Hepatic stellate cell (primary cell): ENCODE results near the gene WHRN.

Source experiments
- DNase-seq: peaks from one replicate; pipeline ENCODE4 v3.0.0; 2011; ENCODE audit warnings: low spot score

Gene WHRN

DNA sequence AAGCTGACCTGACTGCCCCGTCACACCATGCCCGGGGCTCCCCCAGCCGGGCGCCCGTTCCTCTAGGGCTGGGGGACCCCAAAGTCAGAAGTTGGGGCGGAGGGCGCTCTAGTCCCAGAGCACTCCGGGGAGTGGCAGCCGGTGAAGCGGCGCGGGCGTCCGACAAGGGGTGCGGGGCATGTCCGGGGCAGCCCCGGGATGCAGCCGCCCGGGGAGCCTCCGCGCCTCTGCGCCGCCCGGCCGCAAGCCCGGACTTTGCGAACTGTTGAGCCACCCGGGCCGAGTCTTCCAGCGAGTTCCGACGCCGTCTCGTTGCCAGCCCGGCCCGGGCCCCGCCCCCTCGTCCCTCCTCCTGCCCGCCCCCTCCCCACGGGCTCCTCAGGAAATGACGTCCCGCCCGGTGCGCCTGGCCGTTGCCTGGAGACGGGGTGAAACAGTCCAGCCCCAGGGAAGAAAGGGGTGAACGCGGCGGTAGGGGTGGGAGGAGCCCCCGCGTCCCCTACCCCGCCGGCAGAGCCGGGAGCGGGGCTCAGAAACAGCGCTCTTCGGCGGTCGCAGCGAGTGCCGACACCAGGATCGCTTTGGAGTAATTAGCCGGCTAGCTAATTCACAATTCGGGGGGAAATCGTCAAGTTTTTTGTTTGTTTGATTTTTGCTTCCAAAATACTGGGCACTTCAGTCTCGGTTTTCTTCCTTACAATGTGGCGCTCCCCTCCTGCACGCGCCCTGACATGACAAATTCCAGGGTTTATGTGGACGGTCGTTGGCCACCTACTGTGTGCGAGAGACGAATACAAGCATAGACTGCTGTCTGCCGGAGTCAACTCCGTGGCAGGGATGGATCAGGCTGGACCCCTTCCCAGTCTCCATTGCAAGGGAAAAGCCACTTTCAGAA lies at the start of gene WHRN:
Gene WHRN (minus strand): TSS at position 287 of the 895 bp plus-strand sequence. CDS start 672 bp downstream, outside the sequence.
- peak; percentile 94 for DNase-seq

DNA sequence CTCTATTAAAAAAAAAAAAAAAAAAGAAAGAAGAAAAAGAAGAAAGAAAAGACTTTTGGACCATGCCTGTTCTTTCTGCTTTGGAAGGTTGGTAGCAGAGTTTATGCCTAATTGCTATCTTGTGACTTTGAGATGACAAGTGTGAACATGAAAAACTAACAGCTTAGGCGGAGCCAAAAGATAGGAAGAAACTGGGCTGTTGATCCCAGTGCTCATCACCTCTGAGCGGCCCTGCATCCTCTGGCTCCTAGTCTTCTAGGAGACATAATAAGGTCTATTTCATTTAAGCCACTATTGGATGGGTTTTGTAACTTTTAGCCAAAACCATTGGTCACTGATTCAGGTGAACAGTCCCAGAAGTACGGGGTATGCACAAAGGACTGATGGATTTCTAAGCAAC lies 47.9 kb upstream of the WHRN start:
- no peak for DNase-seq

GRCh38 chr9:114552706-114553105 lies 47.4 kb upstream of the WHRN start:
- no peak for DNase-seq

DNA sequence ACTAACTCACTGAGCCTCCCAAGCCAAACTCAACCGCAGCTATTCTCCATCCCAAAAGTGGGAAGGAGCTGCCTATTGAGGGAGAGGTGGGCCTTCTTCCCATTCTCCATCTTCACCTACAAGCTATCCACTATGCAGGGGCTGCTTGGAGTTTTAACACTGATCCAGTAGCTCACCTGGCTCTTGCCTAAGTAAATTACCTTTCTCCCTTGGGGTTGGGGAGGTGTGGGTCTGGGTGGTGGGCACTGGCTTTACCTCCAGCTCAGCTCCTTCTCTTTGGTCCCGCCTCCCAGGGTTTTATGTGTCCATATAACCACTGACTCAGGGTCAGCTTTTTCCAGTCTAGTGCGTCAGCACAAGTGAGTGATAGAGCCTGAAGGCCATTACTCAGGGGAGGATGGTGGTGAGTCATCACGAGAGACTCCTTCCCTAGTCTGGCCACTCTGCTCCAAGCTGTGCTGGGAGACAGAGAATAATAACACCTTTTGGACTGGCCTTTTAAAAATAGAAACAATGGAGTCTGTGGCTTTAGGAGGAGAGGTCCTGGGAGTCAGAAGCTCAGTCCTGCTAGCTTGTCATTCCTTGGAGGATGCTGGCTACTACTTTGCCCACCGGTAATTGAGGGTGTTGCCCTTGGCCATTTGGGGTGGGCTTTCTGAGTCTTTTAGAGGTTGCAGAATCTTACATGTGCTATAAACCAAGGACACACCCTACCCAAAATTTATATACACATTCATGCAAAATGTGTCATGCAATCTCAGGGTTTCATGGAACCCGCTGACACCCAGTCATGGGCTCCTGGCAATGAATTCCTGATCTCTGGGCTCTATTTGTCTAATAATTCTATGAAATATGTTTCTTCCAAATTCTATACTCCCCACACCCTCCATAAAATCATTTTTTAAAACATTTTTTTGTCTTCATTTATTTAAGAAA lies 46.7 kb upstream of the WHRN start:
- peak; percentile 95 for DNase-seq

- DNase-seq: no peak
Measured at GRCh38 chr9:114549697-114550330, 44.5 kb upstream of the WHRN start.

DNA sequence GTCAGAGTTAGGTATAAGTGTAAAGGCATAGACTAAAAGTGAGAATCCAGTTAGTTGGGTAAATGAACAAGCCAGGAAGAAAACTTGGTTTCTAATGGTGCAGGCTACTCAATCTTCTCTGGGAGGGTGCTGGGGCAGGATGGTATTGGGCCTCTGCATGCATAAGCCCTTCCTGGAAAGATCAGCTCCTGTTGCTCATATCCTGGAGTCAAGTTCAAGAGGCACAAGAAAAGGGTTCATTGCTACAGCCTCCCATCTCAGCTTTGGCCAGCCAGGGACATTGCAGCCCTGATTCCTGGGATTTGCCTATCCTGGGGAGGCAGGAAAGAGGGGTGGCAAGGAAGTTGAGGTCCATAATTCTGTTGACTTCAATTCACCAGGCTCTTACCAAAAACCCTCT lies 41.6 kb upstream of the WHRN start:
- DNase-seq: no peak

- DNase-seq: no peak
Measured at GRCh38 chr9:114545055-114545454, 39.8 kb upstream of the WHRN start.

DNA sequence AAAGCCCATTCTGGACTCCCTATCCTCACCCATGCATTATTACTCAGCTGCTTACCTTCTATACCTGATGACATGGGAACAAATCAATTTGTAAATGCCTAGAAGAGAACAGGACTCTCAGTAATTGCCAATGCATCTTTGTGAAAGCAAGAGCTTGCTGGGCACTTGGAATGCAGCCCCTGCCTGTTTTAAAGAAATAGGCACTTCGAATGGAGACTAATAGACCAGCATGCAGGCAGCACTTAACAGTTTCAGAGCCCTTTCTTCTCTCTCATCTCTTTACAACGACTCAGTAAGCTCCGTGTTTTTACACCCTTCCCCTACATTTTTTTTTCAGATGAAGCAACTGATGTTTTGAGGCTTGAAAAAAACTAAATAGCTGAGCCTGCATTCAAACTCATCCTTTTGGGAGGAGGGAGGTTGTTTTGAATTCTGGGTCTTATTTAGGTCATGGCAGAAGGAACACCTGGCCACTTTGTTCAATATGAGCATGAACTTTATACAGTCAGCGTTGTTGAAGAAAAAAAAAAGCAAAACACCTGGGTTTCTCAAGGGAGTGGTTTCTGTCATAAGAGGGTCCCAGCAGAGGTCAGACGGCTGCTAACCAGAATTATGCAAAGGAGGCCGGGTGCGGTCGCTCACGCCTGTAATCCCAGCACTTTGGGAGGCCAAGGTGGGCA lies 34.6 kb upstream of the WHRN start:
- no peak for DNase-seq

DNA sequence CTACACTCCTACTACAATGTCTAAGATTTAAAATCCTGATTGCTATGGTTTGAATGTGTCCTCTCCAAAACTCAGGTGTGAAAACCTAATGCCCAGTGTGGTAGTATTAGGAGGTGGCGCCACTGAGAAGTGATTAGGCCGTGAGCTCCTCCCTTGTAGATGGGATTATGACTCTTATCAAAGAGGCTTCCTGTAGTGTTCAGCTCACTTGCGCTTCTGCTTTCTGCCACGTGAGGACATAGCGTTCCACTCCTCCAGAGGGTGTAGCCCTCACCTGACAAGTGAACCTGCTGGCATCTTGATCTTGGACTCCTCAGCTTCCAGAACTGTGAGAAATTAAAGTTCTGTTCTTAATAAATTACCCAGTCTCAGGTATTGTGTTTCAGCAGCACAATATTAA lies 33.0 kb upstream of the WHRN start:
- DNase-seq: no peak

DNA sequence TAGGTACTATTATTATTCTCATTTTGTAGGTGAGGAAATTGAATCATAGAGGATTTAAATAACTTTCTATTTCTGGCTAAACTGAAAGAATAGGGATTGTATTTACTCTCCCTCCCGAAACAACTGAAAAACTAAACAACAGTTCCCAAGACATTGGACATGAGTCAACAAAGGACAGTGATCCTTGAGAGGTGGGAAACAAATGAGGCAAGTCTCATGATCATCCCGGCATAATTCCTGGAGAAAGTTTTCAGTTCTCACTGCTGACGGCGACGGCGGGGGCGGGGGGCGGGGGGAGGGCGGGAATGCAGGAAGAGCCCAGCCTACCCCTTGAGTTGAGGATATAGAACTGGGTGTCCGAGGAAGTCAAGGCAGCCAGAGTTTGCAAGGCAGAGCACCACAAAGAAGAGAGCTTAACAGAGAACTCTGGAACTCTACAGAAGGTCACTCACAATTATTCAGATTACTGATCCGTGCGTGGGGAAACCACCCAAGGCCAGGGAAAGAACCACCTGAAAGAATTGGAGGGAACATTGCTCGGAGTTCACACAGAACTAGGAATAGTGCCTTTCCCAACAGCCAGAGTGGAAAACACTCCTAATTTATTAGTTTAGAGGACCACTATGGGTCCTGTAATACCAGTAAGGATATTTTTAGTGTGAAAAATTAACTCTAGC lies 27.4 kb upstream of the WHRN start:
- no peak for DNase-seq

DNA sequence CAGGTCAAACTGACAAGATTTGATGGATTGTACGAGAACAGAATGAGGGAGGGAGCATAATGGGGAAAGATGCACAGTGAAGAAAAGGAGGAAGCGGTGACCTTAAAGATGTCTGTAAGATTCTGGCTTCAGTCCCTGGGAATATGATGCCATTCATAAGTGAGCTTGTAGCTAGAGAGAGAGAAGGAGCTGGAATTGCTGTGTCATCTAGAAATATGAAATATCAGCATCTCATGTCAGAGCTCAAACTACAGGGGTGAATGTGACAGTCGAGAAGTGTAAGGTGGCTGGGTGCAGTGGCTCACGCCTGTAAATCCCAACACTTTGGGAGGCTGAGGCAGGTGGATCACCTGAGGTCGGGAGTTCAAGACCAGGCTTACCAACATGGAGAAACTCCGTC lies 24.0 kb upstream of the WHRN start:
- DNase-seq: no peak

DNA sequence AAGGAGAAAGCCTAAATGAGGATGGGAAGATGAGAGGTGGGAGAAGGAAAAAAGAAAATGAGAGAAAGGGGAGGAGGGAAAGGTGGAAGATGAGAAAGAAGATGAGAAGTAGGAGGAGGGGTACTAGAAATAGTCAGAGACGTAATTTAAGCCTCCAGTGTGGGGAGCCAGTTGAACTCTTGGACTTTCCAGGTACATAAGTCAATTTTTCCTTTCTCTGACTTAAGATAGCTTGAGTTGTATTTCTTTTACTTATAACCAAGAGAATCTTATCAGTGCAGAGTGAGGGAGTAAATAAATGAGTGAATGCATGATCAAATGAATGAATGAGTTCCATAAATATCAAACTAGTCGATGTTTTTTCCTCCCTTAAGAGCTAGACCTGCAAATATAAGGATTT lies 21.5 kb upstream of the WHRN start:
- no peak for DNase-seq

DNA sequence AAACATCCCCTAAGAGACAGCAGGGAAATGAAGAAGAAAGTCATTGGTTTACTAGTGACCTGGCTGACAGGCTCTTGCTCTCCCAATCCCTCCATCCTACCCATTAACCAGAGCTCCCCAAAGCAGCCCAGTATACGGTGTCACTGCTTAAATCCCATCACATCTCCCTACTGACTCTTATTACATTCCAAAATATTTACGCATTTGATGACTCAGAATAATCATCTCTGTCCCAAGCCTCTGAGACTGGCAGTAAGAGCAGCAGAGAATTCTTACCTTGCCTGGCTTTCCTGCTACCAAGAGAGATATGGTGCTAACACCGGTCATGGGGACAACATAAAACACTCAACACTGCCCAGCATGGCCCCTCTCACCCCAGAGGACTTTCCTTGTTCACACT lies 20.2 kb upstream of the WHRN start:
- peak; percentile 50 for DNase-seq

- no peak for DNase-seq
Measured at GRCh38 chr9:114524247-114524681, 19.0 kb upstream of the WHRN start.

- no peak for DNase-seq
Measured at GRCh38 chr9:114522847-114523246, 17.6 kb upstream of the WHRN start.

- no peak for DNase-seq
Measured at GRCh38 chr9:114522286-114522685, 17.0 kb upstream of the WHRN start.

DNA sequence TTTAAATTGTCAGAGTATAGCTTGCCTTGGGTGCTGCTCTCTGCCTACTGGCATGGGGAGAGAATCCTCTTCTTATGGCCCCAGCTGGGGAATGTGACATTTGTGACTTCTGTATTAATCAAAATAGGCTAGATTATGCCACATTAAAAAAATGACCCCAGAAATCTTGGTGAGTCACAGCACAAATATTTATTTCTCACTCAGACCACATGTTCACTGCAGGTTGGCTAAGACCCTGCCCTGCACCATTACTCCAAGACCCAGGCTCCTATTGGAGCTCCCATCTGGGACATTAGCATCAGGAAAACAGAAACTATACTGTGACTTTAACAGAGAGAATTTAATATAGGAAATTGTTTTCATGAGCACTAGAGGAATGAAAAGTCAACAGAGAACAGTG lies 16.6 kb upstream of the WHRN start:
- DNase-seq: no peak

DNA sequence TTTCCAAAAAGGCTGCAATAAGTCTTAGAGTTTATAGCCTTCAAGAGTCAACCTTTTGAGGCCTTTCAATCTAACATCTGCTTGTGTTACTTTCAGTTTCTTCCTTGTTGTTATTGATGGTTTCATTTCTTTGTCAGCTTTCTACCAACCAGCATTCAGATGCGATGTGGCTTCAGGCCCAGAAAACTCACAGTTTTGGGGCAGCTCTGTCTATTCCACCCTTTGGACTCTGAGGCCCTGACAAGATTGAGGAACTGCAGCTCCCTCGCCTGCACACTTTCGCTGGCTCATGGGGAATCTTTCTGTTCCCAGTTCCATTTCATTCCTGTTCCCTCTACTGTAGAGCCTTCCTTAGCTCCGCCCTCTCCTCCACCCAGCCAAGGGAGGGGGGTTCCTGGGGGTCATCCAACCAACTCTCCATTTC lies 13.3 kb upstream of the WHRN start:
- no peak for DNase-seq

GRCh38 chr9:114518120-114518519 lies 12.8 kb upstream of the WHRN start:
- no peak for DNase-seq

- DNase-seq: no peak
Measured at GRCh38 chr9:114516913-114517312, 11.6 kb upstream of the WHRN start.

GRCh38 chr9:114515528-114515927 lies 10.3 kb upstream of the WHRN start:
- DNase-seq: no peak
